Neural progenitor cell (in vitro differentiated cells): ENCODE data around the gene MRGPRF.

Experiments
- EZH2 ChIP-seq: fragments of 200-600 bp; sonication (generic); IDR thresholded peaks from 2 replicates; pipeline ENCODE4 v1.6.1; 2017; ENCODE audit warnings: antibody characterized with exemption, mild to moderate bottlenecking, moderate library complexity
- EZH2phosphoT487 ChIP-seq: fragments of 200-600 bp; sonication (generic); IDR thresholded peaks from 2 replicates; pipeline ENCODE4 v1.6.1; 2017; ENCODE audit warnings: antibody characterized with exemption
- TF ChIP-seq, protein P1 (sequence below): fragments of 200-600 bp; sonication (generic); IDR thresholded peaks from 2 replicates; pipeline ENCODE4 v1.5.1; 2017; ENCODE audit warnings: antibody characterized with exemption, mild to moderate bottlenecking

DNA sequence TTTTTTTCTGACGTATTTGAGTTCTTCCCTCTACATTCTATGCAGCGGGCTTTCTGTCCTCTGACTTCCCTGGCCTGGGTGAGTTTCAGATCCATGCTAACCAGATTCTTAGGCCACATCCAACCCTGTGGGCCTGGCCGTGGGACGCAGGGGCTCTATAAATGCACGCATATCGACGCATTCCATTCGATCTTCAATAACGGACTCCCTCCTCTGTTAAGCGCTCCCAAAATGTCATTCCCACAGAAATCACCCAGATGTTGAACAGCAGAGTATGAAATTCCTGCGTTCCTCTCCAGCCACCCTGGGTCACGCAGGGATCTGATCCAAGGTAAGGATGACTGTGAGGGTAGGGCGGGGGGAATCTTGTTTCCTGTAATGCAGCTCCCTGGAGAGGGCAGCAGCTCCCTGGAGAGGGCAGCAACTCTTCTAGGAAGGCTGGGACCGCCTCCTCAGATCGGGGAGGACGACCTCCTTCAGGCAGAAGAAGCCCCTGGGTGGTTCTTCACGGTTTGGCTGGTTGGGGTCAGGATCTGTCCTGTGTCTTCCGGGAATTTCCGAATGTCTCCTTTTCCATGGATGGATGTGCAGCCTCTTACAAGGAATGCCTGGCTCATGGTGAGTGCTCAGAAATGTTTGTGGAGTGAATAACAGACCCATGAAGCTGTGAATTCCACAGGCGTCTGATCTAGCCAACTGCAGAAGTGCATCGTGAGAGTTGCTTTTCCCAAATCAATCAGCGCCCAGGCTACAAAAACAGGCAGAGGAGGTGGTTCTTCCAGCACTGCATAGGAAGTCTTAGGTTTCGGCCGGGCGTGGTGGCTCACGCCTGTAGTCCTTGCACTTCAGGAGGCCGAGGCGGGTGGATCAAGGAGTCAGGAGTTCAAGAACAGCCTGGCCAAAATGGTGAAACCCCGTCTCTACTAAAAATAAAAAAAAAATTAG lies 44.5 kb downstream of the MRGPRF start:
- TF ChIP-seq, protein P1, sequence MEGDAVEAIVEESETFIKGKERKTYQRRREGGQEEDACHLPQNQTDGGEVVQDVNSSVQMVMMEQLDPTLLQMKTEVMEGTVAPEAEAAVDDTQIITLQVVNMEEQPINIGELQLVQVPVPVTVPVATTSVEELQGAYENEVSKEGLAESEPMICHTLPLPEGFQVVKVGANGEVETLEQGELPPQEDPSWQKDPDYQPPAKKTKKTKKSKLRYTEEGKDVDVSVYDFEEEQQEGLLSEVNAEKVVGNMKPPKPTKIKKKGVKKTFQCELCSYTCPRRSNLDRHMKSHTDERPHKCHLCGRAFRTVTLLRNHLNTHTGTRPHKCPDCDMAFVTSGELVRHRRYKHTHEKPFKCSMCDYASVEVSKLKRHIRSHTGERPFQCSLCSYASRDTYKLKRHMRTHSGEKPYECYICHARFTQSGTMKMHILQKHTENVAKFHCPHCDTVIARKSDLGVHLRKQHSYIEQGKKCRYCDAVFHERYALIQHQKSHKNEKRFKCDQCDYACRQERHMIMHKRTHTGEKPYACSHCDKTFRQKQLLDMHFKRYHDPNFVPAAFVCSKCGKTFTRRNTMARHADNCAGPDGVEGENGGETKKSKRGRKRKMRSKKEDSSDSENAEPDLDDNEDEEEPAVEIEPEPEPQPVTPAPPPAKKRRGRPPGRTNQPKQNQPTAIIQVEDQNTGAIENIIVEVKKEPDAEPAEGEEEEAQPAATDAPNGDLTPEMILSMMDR: no peak
- TF ChIP-seq EZH2: no peak
- TF ChIP-seq EZH2phosphoT487: no peak
